Neuron (in vitro differentiated cells): ENCODE data around the gene ZIC4.

Experiments used
- H2AFZ ChIP-seq: one replicate; pipeline ENCODE4 v1.6.1; 2013; ENCODE audit warnings: low read depth, mild to moderate bottlenecking, inconsistent platforms, low read length, moderate library complexity
- H3K27me3 ChIP-seq: one replicate; pipeline ENCODE4 v1.6.1; 2013; ENCODE audit warnings: low read length; ENCODE audit not compliant: insufficient read depth
- H3K36me3 ChIP-seq: one replicate; pipeline ENCODE4 v1.6.1; 2013; ENCODE audit warnings: low read length; ENCODE audit not compliant: insufficient read depth
- H3K4me1 ChIP-seq: one replicate; pipeline ENCODE4 v1.6.1; 2013; ENCODE audit warnings: low read length; ENCODE audit not compliant: insufficient read depth
- H3K4me3 ChIP-seq: 2 replicates; pipeline ENCODE4 v1.5.1; 2013; ENCODE audit warnings: mild to moderate bottlenecking, low read length, moderate library complexity
- H3K9me3 ChIP-seq: one replicate; pipeline ENCODE4 v1.6.1; 2013; ENCODE audit warnings: low read length

The ZIC4 gene

GRCh38 chr3:147406028-147406931 is at the start of gene ZIC4:
Gene ZIC4, minus strand, starts transcription at chr3:147406543. Its CDS starts 3,746 bp downstream, at chr3:147402797.
- H3K36me3 ChIP-seq: no peaks in the 10 kb centered on the region
- H3K9me3 ChIP-seq: no peaks in the 10 kb centered on the region
- no peaks in the 10 kb centered on the region for H3K27me3 ChIP-seq
- peak within 1 kb of the TSS; percentile 80 for H2AFZ ChIP-seq
- H3K4me3 ChIP-seq: peak within 1 kb of the TSS; percentile 58
- H3K4me1 ChIP-seq: peaks cover 32% of the 10 kb centered on the region

- Histone ChIP-seq H3K36me3 (no peaks in the 10 kb centered on the region), H3K4me3 (no peak overlapping the region), H3K9me3 (no peaks in the 10 kb centered on the region), H3K27me3 (no peaks in the 10 kb centered on the region), H2AFZ (no peak overlapping the region), H3K4me1 (no peaks in the 10 kb centered on the region)
These were observed 43.3 kb upstream of the ZIC4 start for GRCh38 chr3:147449669-147450068.

GRCh38 chr3:147447224-147447623 is 40.9 kb upstream of the ZIC4 start:
- Histone ChIP-seq H3K36me3 (no peaks in the 10 kb centered on the region), H3K4me3 (no peak overlapping the region), H3K27me3 (no peaks in the 10 kb centered on the region), H3K4me1 (no peaks in the 10 kb centered on the region), H3K9me3 (no peaks in the 10 kb centered on the region), H2AFZ (no peak overlapping the region)

GRCh38 chr3:147431751-147432150 is 25.4 kb upstream of the ZIC4 start:
- Histone ChIP-seq H3K4me3 (no peak overlapping the region), H3K9me3 (no peaks in the 10 kb centered on the region), H3K36me3 (no peaks in the 10 kb centered on the region), H3K27me3 (no peaks in the 10 kb centered on the region), H2AFZ (no peak overlapping the region), H3K4me1 (no peaks in the 10 kb centered on the region)

- H3K4me3 ChIP-seq: no peak overlapping the region
- H3K36me3 ChIP-seq: no peaks in the 10 kb centered on the region
- no peaks in the 10 kb centered on the region for H3K27me3 ChIP-seq
- H2AFZ ChIP-seq: no peak overlapping the region
- H3K9me3 ChIP-seq: no peaks in the 10 kb centered on the region
- no peaks in the 10 kb centered on the region for H3K4me1 ChIP-seq
These were observed 22.4 kb upstream of the ZIC4 start for GRCh38 chr3:147428754-147429153.

GRCh38 chr3:147428326-147428725 is 22.0 kb upstream of the ZIC4 start:
- Histone ChIP-seq H3K4me1 (no peaks in the 10 kb centered on the region), H2AFZ (no peak overlapping the region), H3K9me3 (no peaks in the 10 kb centered on the region), H3K27me3 (no peaks in the 10 kb centered on the region), H3K4me3 (no peak overlapping the region), H3K36me3 (no peaks in the 10 kb centered on the region)

GRCh38 chr3:147427746-147428145 is 21.4 kb upstream of the ZIC4 start:
- Histone ChIP-seq H3K9me3 (no peaks in the 10 kb centered on the region), H2AFZ (no peak overlapping the region), H3K36me3 (no peaks in the 10 kb centered on the region), H3K27me3 (no peaks in the 10 kb centered on the region), H3K4me1 (no peaks in the 10 kb centered on the region), H3K4me3 (no peak overlapping the region)

- H3K27me3 ChIP-seq: no peaks in the 10 kb centered on the region
- H3K9me3 ChIP-seq: no peaks in the 10 kb centered on the region
These were observed 20.6 kb upstream of the ZIC4 start for GRCh38 chr3:147426931-147427330.

GRCh38 chr3:147425388-147425850 is 19.1 kb upstream of the ZIC4 start:
- H3K27me3 ChIP-seq: no peaks in the 10 kb centered on the region

More at GRCh38 chr3:147426931-147427330, 20.6 kb upstream of the ZIC4 start:
- Histone ChIP-seq H3K4me3 (no peak overlapping the region), H2AFZ (no peak overlapping the region), H3K4me1 (no peaks in the 10 kb centered on the region), H3K36me3 (no peaks in the 10 kb centered on the region)

GRCh38 chr3:147424581-147425387 is 18.4 kb upstream of the ZIC4 start:
- Histone ChIP-seq H2AFZ (no peak overlapping the region), H3K4me3 (no peak overlapping the region), H3K4me1 (no peaks in the 10 kb centered on the region), H3K36me3 (no peaks in the 10 kb centered on the region), H3K9me3 (peaks cover 10% of the 10 kb centered on the region), H3K27me3 (no peaks in the 10 kb centered on the region)

More at GRCh38 chr3:147425388-147425850, 19.1 kb upstream of the ZIC4 start:
- H2AFZ ChIP-seq: no peak overlapping the region
- no peak overlapping the region for H3K4me3 ChIP-seq
- no peaks in the 10 kb centered on the region for H3K4me1 ChIP-seq
- peaks cover 4% of the 10 kb centered on the region for H3K9me3 ChIP-seq
- no peaks in the 10 kb centered on the region for H3K36me3 ChIP-seq

- Histone ChIP-seq H3K9me3 (peaks cover 14% of the 10 kb centered on the region), H3K4me3 (no peak overlapping the region), H3K27me3 (no peaks in the 10 kb centered on the region), H3K4me1 (no peaks in the 10 kb centered on the region), H2AFZ (no peak overlapping the region), H3K36me3 (no peaks in the 10 kb centered on the region)
These were observed 17.6 kb upstream of the ZIC4 start for GRCh38 chr3:147423798-147424580.

- H3K4me3 ChIP-seq: peak overlapping the region; percentile 26
- no peaks in the 10 kb centered on the region for H3K36me3 ChIP-seq
- no peaks in the 10 kb centered on the region for H3K27me3 ChIP-seq
- H3K9me3 ChIP-seq: peaks cover 17% of the 10 kb centered on the region
- H2AFZ ChIP-seq: no peak overlapping the region
- no peaks in the 10 kb centered on the region for H3K4me1 ChIP-seq
These were observed 17.1 kb upstream of the ZIC4 start for GRCh38 chr3:147423537-147423797.
